DMS53 (cell line): Measurements from ENCODE around the gene DENND4B.
A peak's percentile ranks its signal among the peaks of the same experiment; 100 is the strongest.

Experiments
- DNase-seq: peaks from one replicate; lab custom pipeline; 2025; lab: John Stamatoyannopoulos, UW

Gene DENND4B

GRCh38 chr1:153882296-153882912 lies 64.1 kb downstream of the DENND4B start:
- DNase-seq, result peak; percentile 22

DNA sequence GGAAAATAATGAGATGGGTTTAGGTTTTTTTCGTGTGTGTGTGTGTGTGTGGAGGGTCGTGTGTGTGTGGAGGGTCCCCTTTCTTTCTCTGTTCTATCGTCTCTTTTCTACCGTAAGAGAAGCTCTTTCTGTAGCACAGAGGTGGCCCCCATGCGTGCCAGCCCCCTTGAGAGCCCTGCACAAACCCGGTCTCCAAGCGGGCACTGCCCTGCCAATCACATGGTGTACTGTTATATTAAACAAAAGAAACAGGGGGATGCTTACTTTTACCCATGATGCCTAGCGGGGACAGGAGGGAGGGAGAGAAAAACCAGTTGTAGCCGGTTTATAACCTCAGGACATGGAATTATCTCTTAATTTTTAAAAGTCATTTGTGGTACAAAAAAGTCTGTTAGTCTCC lies 64.8 kb downstream of the DENND4B start:
- DNase-seq, result peak; percentile 71

DNA sequence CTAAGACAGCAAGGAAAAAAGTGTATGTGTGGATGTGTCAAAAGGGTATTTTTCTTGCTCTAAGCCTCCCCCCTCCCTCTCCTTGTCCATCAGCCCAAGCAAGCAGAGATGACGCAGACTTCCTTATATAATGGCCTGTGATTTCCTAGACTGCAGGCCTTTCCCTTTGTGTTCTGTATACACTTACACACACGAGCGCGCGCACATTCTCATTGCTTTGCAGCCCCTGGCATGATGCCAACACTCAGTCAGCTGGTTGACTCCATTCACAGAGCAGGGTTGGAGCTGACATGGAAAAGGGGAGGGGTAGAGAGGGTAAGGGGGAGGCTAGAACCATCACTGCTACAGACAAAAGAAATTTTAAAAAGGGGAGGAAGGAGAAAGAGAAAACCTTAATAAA lies 65.6 kb downstream of the DENND4B start:
- DNase-seq, result peak; percentile 98

- no peak for DNase-seq
These were observed 66.5 kb downstream of the DENND4B start for GRCh38 chr1:153880024-153880423.
